Non-pigmented ciliary epithelial cell (primary cell): ENCODE data around the gene PLVAP.
"Not testable (repeated sequence)": the region's sequence is repeated elsewhere in the genome, so short reads cannot be mapped to it uniquely, and the experiment has no call there.

Experiments used
- DNase-seq: peaks from one replicate; pipeline ENCODE4 v3.0.0-alpha.2; 2010; ENCODE audit warnings: low read depth

Gene PLVAP

DNA sequence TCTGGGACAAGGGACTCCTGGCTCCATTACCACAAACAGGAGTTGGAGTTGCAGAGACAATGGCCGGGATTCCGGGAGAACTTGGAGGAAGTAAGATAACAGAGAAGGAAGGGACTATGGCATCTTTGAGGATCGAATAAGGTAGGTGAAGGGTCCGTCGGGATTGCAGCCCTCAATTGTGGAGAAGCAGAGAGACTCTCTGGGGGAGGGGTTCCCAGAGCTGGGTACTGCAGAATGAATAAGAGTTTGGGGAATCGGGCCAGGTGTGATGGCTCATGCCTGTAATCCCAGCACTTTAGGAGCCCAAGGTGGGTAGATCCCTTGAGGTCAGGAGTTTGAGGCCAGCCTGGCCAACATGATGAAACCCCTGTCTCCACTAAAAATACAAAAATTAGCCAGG lies 24.5 kb upstream of the PLVAP start:
- no peak for DNase-seq

GRCh38 chr19:17398902-17399527 lies 21.9 kb upstream of the PLVAP start:
- no peak for DNase-seq

GRCh38 chr19:17394891-17395415 lies 17.8 kb upstream of the PLVAP start:
- DNase-seq, result no peak

- DNase-seq, result no peak
Measured at GRCh38 chr19:17393914-17394313, 16.8 kb upstream of the PLVAP start, which contains the start of gene CCDC194. Gene CCDC194, minus strand, starts transcription at chr19:17394196. Its CDS starts 38 bp downstream, at chr19:17394158.

DNA sequence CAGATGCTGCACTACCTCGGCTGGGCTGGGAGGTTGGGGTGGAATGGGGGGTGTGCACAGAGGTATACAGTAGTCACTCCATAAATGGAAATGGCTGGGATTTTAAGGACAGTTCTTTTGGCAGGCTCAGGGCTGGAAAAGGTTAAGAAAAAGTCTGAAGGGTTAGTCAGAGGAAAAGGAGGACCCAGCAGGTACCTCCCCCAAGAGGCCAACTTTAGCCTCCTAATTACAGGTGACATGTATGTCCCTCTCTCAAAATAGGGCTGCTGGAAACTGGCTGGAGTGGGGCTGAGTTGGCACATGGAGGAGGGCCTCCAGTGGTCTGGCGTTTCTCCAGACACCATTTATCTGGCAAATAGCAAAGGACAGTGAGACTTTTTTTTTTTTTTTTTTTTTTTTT lies 15.9 kb upstream of the PLVAP start:
- no peak for DNase-seq

- DNase-seq, result no peak
Measured at GRCh38 chr19:17391371-17392151, 14.4 kb upstream of the PLVAP start.

- peak; percentile 51 for DNase-seq
Measured at GRCh38 chr19:17390665-17391370, 13.7 kb upstream of the PLVAP start.

GRCh38 chr19:17389957-17390664 lies 13.0 kb upstream of the PLVAP start:
- no peak for DNase-seq

GRCh38 chr19:17389288-17389687 lies 12.1 kb upstream of the PLVAP start:
- no peak for DNase-seq

- DNase-seq, result no peak
Measured at GRCh38 chr19:17385878-17386611, 8.9 kb upstream of the PLVAP start.

GRCh38 chr19:17380426-17381138 lies 3.4 kb upstream of the PLVAP start:
- DNase-seq, result no peak

- DNase-seq, result no peak
Measured at GRCh38 chr19:17379221-17379631, 2.1 kb upstream of the PLVAP start.

DNA sequence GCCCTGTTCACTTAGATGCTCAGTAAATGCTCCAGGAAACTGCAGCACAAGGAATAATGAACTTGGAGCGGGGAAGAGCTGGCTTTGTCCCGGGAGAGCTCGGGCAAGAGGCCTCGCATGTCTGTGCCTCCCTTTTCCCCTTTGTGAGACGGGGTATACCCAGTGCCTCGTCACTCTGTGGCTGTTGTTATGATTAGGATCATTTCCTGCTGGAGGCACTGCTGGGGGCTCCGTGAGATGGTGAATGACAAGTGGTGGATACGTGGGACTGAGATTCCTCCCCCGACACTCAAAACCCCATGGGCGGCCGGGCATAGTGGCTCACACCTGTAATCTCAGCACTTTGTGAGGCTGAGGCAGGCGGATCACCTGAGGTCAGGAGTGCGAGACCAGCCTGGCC lies 1.1 kb upstream of the PLVAP start:
- no peak for DNase-seq

DNA sequence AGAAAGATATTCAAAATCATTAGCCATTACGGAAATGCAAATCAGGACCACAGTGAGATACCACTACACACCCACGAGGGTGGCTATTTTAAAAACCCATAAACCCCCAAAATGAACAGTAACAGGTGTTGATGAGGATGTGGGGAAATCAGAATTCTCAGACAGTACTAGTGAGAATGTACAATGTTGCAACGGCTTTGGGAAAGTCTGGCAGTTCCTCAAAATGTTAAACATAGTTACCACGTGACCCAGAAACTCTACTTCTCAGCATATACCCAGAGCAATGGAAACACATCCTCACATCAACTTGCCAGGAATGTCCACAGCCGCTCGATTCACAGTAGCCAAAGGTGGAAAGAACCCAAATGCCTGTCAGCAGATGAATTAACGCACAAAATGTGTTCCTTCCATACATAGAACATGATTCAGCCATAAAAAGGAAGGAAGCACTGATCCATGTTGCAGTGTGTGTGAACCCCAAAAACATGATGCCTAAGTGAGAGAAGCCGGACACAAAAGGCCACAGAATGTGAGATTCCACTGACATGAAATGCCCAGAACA lies 7.0 kb downstream of the PLVAP start:
- no peak for DNase-seq

GRCh38 chr19:17365361-17365760 lies 11.8 kb downstream of the PLVAP start:
- no peak for DNase-seq

DNA sequence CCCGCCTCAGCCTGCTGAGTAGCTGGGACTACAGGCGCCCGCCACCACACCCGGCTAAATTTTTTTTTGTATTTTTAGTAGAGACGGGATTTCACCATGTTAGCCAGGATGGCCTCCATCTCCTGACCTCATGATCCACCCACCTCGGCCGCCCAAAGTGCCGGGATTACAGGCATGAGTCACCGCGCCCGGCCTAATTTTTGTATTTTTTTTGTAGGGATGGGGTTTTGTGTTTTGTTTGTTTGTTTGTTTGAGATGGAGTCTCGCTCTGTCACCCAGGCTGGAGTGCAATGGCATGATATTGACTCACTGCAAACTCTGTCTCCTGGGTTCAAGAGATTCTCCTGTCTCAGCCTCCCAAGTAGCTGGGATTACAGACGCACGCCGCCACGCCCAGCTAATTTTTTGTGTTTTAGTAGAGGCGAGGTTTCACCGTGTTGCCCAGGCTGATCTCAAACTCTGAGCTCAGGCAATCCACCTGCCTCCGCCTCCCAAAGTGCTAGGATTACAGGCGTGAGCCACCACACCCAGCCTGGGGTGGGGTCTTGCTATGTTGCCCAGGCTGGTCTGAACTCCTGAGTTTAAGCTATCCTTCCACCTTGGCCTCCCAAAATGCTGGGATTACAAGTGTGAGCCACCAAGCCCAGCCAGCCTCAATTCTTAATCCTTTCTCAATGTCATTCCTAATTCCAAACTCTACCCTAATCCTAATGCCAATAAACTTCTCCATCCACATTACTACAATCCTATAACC lies 13.1 kb downstream of the PLVAP start:
- DNase-seq, result not testable (repeated sequence)

GRCh38 chr19:17359905-17360800 lies 17.0 kb downstream of the PLVAP start:
- DNase-seq, result no peak

DNA sequence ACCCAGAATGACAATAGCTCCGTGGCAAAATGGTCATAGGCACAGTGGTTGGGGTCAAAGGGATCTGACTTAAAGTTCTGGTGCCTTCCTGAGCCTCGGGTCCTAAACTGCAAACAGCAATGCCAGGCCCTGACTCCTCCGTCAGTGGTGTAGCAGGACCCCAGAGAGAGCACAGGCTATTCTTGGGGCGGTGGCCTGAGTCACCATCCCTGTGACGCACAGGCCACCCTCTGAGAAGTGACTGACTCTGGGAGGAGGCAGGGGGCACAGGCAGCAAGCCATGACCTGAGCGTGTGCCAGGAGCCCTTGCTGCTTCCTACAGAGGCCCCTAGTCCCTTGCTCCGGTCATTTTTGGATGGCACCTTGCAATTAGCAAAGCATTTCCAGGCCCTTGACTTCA lies 18.7 kb downstream of the PLVAP start:
- no peak for DNase-seq

DNA sequence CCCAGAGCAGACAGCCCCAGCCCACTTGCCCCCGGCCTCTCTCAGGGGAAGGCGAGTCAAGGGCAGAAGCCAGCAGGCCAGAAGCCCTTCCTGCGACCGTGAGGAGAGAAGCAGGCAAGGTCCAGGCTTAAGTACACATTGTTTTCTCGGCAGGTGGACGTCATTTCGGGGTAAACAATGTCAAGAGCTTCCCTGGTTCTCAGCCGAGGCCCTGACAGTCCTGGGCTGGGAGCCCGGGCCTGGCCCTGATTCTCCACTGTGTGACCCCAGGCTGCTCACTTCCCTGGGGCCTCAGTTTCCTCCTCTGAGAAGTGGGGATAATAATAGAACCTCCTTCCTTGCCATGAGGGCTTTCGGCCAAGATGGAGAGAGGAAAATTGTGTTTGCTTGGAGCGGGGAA lies 19.4 kb downstream of the PLVAP start:
- DNase-seq, result no peak
